RWPE1 (cell line): ENCODE measurements around the gene KIAA1614.

Experiments used
- CTCF ChIA-PET: fragments of 350-600 bp; sonication (Branson Sonifier 250); formaldehyde crosslinking; extraction: SDS; loops from one replicate; lab custom pipeline; 2021; lab: Yijun Ruan, JAX
- POLR2A ChIA-PET: fragments of 400-600 bp; formaldehyde crosslinking; extraction: SDS; loops from one replicate; lab custom pipeline; 2020; ENCODE audit warnings: antibody characterized with exemption; ENCODE audit not compliant: low non-redundant PET; lab: Yijun Ruan, JAX
- DNase-seq: peaks from one replicate; pipeline ENCODE4 v3.0.0; 2012; ENCODE audit warnings: low spot score
- H3K27ac ChIP-seq: fragments of 450-650 bp; 2 replicates; pipeline ENCODE4 v1.5.1; 2017
- CTCF ChIP-seq: fragments of 450-650 bp; conservative IDR thresholded peaks from 2 replicates; pipeline ENCODE4 v1.5.1; 2017; ENCODE audit warnings: low read depth, mild to moderate bottlenecking

Gene KIAA1614

GRCh38 chr1:180948641-180949615 is 36.2 kb downstream of the KIAA1614 start:
- no peak for DNase-seq
- H3K27ac ChIP-seq = peak overlapping the region; percentile 54
- no peak for TF ChIP-seq CTCF
- POLR2A ChIA-PET = no interaction called here
- CTCF ChIA-PET = no interaction called here

- H3K27ac ChIP-seq = peak overlapping the region; percentile 54
- ChIA-PET CTCF (no interaction called here), POLR2A (no interaction called here)
- TF ChIP-seq CTCF = no peak
- DNase-seq = no peak
These were observed 36.9 kb downstream of the KIAA1614 start for GRCh38 chr1:180949616-180950000.

- ChIA-PET CTCF (no interaction called here), POLR2A (no interaction called here)
These were observed 37.6 kb downstream of the KIAA1614 start for GRCh38 chr1:180950321-180950720.

DNA sequence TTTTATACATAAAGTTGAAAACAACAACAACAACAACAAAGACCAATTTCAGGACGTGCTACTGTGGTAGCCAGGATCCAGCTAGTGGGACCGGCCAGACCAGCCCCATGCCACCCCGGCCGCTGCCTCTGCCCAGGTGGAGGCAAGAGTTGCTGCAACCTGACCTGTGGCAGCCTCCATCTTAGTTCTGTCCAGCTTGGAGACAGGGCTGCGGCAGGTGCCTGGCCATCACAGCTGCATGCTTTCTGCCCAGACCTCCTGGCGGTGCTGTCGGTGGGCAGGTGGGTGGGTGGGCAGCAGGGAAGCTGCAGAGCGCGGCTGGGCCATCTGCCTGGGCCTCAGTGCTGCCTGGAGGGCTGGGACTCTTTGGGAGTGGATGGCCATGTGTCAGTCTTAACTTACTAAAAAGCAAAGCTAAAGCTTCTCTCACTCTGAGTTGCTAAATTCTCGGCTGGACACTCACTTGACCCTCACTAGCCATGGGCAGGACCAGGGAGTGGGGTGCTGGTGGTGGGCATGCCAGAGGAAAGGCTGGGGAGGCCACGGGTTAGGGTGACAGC is 38.6 kb downstream of the KIAA1614 start:
- ChIA-PET CTCF (no interaction called here), POLR2A (no interaction called here)
- no peak for TF ChIP-seq CTCF

More at GRCh38 chr1:180950321-180950720, 37.6 kb downstream of the KIAA1614 start:
- DNase-seq = no peak
- no peak overlapping the region for H3K27ac ChIP-seq
- TF ChIP-seq CTCF = no peak

DNA sequence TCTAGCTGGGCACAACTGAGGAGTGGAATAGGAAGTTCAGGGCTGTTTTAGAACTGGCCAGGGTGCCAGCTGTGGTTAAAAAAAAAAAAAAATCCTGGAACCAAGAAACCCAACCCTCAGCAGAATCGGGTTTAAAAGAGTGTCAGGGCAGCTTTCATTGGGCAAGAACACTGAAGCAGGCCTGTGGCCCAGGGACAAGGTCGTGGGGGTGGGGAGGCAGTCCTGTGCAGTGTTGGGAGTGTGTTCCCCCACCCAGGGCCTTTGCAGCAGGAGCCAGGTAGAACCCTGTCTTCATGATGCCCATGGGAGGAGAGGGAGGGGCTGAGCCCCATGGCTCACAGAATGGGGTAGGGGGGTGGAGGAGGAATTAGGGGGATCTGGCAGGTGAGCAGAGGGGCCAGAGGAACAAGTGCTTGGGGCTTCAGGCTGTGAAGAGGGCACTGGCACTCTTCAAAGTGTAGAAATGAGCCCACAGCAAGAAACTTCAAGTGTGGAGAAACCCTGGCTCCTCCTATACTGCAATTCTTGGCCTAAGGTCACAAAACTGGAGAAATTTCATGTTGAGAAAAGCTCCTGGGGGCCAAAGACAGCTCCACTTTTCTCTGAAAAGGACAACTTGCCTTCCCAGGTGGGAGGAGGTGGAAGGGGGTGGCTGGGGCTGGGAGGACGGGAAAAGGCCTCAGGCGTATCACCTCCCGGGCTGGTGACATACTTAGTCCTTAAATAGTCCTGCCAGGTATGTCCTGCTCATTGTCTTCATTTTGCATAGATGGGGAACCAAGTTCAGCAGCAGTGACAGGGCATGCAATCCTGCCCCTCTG is 39.3 kb downstream of the KIAA1614 start:
- ChIA-PET POLR2A (no interaction called here), CTCF (interaction anchor here (0.6 to 1.3 kb wide), 2 partner anchors 96 to 190 kb away, joined by 3 to 5 read pairs; no protein-coding TSS in a partner anchor)
- DNase-seq = no peak
- peak overlapping the region; percentile 91 for H3K27ac ChIP-seq
- TF ChIP-seq CTCF = no peak

More for the DNA sequence above, 38.6 kb downstream of the KIAA1614 start:
- H3K27ac ChIP-seq = peak overlapping the region; percentile 91
- no peak for DNase-seq

DNA sequence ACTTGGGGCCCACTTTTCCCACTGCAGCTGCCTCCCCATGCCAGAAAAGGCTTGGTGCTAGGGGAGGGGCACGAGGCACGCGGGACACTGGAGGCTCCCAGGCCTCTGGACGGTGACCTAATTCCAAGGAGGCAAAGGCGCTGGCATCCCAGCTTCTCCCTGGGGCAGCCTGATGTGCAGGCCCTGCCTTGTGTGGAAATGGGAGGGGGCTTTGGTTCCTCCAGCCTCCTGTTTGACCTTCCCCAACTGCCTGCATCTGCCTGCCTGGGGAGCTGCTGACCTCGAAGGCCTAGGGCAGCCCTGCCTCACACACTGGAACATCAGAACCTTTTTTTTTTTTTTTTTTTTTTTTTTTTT is 39.9 kb downstream of the KIAA1614 start:
- TF ChIP-seq CTCF = no peak
- no peak for DNase-seq
- POLR2A ChIA-PET = no interaction called here
- CTCF ChIA-PET = interaction anchor here (0.6 to 1.3 kb wide), 2 partner anchors 95 to 189 kb away, joined by 3 to 5 read pairs; no protein-coding TSS in a partner anchor
- H3K27ac ChIP-seq = peak overlapping the region; percentile 91
